Kidney epithelial cell (primary cell): Measurements from ENCODE around the gene TIAM2. TPM values are rescaled to one million over a fixed set of nuclear protein-coding genes. Genes with fewer than 3 reads are reported as not detected.

ENCODE experiments used
- DNase-seq: peaks from one replicate; pipeline ENCODE4 v3.0.0-alpha.2; 2010; ENCODE audit warnings: low read depth
- H3K27me3 ChIP-seq: 2 replicates; pipeline ENCODE4 v1.6.0; 2011; ENCODE audit warnings: low read length; ENCODE audit not compliant: control insufficient read depth, insufficient read depth
- H3K36me3 ChIP-seq: 2 replicates; pipeline ENCODE4 v1.5.1; 2011; ENCODE audit warnings: low read length; ENCODE audit not compliant: control insufficient read depth, insufficient read depth
- H3K4me3 ChIP-seq: 2 replicates; pipeline ENCODE4 v1.5.1; 2011; ENCODE audit warnings: low read depth, mild to moderate bottlenecking, control low read depth, low read length
- total RNA-seq: library from RNA; depleted of rRNA; stranded (reverse); fragments of >200 nt; gene quantifications from 2 replicates; pipeline ENCODE4 v1.2.3, GENCODE V29; 2015
- TF ChIP-seq, protein P1 (sequence below): IDR thresholded peaks from 2 replicates; pipeline ENCODE4 v1.5.1; 2011; ENCODE audit warnings: mild to moderate bottlenecking, moderate library complexity, low read length, control low read depth, inconsistent platforms; ENCODE audit not compliant: insufficient read depth, poor library complexity, severe bottlenecking

Gene TIAM2
- total RNA-seq, 1 donor from 2014 or later: 21.3 TPM

DNA sequence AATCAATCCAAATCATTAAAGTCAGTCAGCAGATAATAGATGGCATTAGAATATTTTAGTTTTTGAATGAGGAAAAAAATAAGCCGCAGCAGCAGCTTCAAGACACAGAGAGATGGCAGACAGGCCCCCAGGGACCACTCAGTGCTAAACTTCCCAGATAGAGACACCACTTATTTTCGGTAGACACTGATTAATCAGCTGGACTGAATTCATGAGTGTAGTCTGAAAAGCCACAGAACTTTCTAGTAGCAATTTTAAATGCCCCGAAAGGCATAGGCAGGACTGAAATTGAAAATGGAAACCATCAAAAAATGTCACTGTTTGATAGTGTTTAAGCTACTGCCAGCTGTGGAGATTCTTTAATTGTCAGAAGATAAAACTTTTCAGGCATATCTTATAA lies 265.6 kb downstream of the TIAM2 start:
- no peaks in the 10 kb centered on the region for H3K27me3 ChIP-seq
- no peaks in the 10 kb centered on the region for H3K36me3 ChIP-seq
- no peak overlapping the region for H3K4me3 ChIP-seq
- no peak for DNase-seq
- TF ChIP-seq, protein P1, sequence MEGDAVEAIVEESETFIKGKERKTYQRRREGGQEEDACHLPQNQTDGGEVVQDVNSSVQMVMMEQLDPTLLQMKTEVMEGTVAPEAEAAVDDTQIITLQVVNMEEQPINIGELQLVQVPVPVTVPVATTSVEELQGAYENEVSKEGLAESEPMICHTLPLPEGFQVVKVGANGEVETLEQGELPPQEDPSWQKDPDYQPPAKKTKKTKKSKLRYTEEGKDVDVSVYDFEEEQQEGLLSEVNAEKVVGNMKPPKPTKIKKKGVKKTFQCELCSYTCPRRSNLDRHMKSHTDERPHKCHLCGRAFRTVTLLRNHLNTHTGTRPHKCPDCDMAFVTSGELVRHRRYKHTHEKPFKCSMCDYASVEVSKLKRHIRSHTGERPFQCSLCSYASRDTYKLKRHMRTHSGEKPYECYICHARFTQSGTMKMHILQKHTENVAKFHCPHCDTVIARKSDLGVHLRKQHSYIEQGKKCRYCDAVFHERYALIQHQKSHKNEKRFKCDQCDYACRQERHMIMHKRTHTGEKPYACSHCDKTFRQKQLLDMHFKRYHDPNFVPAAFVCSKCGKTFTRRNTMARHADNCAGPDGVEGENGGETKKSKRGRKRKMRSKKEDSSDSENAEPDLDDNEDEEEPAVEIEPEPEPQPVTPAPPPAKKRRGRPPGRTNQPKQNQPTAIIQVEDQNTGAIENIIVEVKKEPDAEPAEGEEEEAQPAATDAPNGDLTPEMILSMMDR: no peak

DNA sequence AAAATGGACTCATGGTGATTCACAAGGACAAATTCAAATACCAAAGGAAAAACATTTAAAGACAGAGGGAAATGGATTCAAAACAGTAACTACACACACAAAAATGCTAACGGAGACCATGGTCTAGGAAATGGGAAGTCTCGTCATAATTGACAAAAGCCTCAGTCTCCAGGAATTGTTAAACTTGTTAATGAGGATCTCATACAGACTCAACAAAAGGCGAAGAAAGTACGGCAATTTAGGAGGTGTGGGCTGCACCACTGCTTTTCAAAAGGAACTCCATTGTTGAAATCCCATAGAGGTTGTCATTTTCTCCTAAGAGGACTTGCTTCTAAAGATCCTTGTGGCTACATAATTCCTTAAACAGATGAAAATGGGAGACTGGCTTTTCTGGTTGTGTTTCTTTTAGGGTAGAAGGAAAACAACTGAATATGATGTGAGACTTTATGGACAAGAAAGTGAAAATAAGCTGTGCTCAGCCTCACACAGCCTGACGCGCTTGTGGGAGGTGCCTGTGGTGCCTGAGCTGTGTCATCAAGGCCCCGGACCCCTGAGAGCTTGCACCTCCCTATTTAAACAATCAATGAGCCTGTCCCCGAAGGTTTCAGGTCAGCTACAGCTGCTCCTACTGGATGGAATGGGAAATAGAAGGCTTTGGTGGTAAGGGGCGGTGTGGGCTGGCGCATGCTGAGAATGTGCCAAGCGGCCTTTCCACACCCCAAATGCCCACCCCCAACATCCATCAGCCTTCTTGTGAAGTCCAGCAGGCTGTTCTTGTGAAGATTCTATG lies 266.2 kb downstream of the TIAM2 start:
- TF ChIP-seq, protein P1: no peak
- DNase-seq: no peak
- no peaks in the 10 kb centered on the region for H3K36me3 ChIP-seq
- H3K27me3 ChIP-seq: no peaks in the 10 kb centered on the region
- no peak overlapping the region for H3K4me3 ChIP-seq

DNA sequence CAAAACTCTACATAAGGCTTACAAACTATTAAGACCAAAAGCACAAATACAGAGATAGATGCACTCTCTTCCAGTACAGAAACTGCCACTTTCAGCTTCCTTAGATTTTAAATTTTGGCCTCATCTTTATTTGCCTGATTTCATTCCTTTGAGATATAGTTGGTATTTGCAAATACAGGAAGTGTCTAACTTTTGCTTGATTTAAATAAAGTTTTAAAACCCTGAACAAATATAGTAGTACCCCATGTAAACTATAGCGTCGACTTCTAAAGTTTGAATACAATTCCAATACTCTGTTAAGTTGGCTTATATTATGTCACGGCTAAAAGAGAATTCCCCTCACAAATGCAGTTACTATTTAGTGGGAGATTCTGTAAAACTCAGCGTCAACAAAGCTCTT lies 267.5 kb downstream of the TIAM2 start:
- DNase-seq: no peak
- Histone ChIP-seq H3K27me3 (no peaks in the 10 kb centered on the region), H3K36me3 (no peaks in the 10 kb centered on the region), H3K4me3 (no peak overlapping the region)
- TF ChIP-seq, protein P1: no peak

DNA sequence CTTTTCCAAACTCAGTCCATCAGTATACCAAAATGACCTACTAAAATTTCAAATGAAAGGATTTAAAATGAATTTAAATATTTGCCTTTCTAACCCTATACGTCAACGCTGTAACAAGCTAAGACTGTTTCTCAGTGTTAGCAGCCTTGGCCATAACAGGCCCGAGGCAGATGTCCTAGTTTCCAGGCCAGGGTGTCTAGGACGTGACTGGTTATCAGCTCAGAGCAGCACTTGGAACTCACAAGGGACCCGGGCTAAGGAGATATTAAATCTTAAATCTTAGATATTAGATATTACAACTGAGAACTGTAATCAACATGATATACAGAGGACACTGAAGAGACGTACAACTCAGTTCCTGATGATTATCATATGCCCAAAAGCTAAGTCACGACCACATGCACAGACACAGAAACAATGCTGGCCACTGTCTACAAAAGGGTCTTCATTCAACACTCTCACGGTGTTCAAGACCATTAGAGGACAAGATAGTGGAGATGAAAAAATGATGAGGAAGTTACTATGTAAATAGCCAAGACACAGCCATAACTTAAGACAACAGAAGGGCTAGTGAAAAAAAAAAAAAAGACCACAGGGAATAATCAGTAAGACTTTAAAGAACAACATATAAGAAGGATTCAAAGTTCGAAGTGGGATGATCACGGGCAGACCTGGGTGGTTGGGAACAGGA lies 268.4 kb downstream of the TIAM2 start, which contains the start of gene CLDN20:
CLDN20 (plus strand) TSS at position 641 of the 691 bp plus-strand sequence. CDS start 11,707 bp downstream, outside the sequence.
- Histone ChIP-seq H3K36me3 (no peaks in the 10 kb centered on the region), H3K27me3 (no peaks in the 10 kb centered on the region), H3K4me3 (no peak within 1 kb of the TSS)
- TF ChIP-seq, protein P1: no peak
- DNase-seq: no peak

DNA sequence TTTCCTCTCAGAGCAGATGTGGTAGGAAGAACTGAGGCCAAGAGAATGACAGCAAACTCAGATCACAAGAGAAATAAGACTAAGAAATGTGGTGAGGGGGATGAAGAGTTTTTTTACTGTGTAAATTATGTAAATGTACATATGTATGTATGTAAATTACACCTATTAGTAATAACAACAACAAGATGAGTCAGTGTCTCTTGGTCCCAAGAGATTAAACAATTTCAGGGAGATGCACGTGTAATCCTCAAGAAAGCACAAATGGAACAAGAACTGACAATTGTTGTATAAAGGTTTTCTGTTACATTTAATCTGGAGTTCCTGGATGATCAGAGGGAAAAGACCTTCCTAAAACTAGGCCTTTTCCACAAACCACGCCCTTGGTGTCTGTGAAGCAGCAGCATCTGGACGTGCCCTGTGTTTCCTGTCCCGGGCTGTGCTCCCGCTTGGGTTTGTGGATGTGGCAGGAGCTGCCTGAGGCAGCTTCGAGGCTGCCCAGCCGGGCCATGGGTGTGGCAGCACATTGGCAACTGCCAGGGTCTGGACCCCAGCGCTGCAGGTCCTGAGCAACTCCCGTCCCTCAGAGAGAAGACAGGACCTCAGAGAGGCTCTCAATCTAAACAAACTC lies 269.7 kb downstream of the TIAM2 start:
- TF ChIP-seq, protein P1: no peak
- Histone ChIP-seq H3K36me3 (no peaks in the 10 kb centered on the region), H3K27me3 (no peaks in the 10 kb centered on the region), H3K4me3 (no peak overlapping the region)
- DNase-seq: no peak
